Adipose tissue (tissue), 3 donors: ENCODE results near the gene AMER2. TPM values are rescaled to one million over a fixed set of nuclear protein-coding genes. Genes with fewer than 3 reads are reported as not detected.

Source experiments
- H3K27ac ChIP-seq: one replicate; pipeline ENCODE4 v1.5.1; 2013; ENCODE audit warnings: low read depth, low read length
- WGBS, 3 donors: extraction: QIAGEN DNeasy Blood & Tissue Kit; methylation state at CpG; one replicate each; pipeline ENCODE4 v1.1.7; 2013; 5-methylcytosine and 5-hydroxymethylcytosine counted together
- polyA plus RNA-seq, 3 donors: library from polyadenylated mRNA; stranded (reverse); fragments of 200-250 nt; gene quantifications; one replicate each; pipeline ENCODE4 v1.2.3, GENCODE V29; 2013
- donor health status: healthy with polysubstance abuse.
- donor health status: Bipolar disorder and iron deficiency.
- donor health status: healthy.

The AMER2 gene
- polyA plus RNA-seq, 3 donors, result 0.01 TPM; not detected in 2

DNA sequence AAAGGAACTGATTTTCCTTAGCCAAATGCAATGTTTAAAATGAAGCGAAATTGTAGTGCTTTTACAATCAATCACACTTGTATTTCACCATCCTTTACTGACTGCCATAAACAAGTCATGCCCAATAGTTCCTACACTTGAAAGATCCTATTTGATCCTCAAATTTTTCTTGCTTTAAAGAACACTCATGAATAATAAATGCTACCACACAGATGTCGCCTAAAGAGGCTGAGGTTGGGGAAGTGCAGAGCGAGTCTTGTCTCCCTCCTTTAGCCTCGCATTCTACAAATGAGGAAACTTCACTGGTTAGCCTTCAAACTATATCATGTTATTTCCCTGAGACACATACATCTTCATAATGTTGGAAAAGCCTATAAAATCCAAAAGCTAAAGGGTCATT is 18.7 kb upstream of the AMER2 start:
- 39 to 53% (median 42%) methylated on average over 4 of the region's 4 CpGs for WGBS, 3 donors

DNA sequence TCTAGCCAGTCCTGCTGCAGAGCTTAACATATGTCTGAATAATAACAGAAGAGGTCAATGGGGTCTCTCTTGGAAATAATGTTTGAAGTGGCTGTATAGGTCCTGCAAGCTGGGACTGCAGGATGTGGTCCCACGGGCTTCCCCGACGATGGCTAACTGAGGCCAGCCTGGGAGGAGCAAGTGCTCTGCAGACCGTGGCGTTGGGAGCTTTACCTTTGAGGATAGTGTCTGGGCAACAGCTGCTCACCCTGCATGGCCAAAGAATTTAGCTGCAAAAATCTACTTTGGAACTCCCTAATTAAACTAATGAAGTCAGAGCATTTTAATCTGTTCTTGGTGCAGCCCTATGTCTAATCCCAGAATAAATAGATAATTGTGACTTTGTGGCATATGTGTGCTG is 18.2 kb upstream of the AMER2 start:
- 57 to 64% (median 58%) methylated on average over 5 of the region's 5 CpGs for WGBS, 3 donors
- H3K27ac ChIP-seq, result no peak overlapping the region

More for the DNA sequence above, 18.7 kb upstream of the AMER2 start:
- H3K27ac ChIP-seq, result no peak overlapping the region

DNA sequence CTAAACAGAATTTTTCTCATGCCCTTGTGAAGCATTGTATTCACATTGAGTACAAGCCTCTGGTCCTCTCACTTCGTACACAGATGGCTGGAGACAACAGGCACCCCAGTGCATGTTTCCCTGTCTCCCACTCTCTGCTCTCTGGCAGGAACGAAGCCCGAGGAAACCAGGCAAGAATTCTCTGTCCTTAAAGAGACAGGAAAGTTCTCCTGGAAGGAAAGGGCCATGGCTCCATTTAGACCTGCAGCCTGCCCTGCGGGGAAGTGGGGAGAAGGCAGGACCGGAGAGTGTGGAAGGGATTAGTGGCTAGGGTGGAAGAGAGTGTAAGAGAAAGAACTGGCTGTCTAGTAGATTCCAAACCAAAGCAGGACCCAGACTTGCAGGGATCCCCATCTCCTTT is 15.5 kb upstream of the AMER2 start:
- no peak overlapping the region for H3K27ac ChIP-seq
- WGBS, 3 donors, result 63 to 74% (median 74%) methylated on average over 5 of the region's 5 CpGs

DNA sequence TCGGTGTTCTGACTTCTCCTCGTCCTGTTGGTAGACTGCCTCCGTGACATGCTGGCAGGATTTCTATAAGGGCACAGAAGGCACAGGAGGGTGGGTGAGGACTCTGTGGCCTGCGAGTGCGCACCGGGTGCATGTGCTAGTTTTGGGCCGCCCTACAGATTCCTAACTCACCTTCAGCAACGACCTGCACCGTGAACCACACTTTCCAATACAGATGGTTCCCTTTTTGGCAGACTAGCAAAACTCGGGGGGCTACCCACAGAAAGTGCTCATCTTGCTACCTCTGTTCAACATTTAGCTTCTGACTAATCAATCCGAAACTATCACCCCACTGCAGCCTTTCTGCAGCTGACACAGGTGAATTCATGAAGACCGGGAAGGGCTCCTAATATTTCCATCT is 14.1 kb upstream of the AMER2 start:
- H3K27ac ChIP-seq, result no peak overlapping the region
- 72 to 83% (median 81%) methylated on average over 12 of the region's 12 CpGs for WGBS, 3 donors

DNA sequence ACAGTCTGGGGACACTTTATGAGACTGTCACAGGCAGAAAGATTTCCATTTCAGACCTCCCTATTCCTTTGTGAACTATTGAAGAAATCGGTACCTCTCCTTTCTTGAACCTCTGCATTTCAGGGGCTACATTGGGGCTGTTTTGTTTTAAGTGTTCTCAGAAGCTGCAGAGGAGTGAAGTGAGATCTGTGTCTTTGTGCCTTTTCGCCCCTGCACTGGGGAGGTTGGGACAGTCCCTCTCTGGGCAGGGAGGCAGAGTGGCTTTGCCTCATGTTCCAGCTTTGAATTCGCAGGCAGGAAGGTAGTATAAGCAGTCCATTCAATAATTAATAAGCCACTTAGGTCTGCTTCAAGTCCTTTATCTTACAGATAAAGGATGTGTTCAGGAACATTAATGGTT is 9.5 kb upstream of the AMER2 start:
- no peak overlapping the region for H3K27ac ChIP-seq
- 72 to 84% (median 74%) methylated on average over 3 of the region's 3 CpGs for WGBS, 3 donors

DNA sequence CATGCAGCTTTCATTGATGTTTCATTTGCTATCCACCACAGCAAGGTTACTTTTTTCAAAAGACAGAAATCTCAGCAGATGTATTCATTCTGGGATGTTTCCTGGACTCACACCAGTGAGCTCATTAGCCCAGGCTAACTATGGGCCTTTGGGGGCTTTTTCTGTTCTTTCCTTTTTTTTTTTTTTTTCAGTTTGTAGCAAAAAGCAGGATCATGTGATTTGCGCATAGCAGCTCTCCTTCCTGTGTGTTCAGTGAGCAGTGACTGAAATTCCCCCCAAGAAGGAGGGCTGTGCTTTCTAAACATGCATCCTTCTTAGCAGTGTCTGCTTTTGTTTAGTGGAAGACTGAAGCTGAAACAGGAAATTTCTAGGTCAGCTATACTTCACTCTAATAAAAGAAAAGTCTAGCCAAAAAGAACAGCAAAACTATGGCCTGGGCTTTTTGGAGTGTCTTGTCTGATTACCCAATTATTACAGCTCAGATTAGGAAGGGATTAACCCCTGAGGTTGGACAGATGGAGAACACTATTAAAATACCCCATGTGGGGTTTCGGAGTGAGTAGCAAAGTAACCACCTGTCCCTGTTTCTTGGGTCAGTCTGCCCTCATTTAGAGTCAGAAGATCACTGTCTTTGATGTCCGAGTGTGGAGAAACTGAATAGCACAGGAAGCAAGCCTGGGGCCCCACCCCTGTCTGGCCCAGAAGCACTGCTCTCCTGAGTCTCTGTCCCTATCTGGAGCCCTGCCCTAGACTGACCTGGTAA is 8.9 kb upstream of the AMER2 start:
- H3K27ac ChIP-seq, result no peak overlapping the region
- WGBS, 3 donors, result 49 to 56% (median 55%) methylated on average over 3 of the region's 3 CpGs

DNA sequence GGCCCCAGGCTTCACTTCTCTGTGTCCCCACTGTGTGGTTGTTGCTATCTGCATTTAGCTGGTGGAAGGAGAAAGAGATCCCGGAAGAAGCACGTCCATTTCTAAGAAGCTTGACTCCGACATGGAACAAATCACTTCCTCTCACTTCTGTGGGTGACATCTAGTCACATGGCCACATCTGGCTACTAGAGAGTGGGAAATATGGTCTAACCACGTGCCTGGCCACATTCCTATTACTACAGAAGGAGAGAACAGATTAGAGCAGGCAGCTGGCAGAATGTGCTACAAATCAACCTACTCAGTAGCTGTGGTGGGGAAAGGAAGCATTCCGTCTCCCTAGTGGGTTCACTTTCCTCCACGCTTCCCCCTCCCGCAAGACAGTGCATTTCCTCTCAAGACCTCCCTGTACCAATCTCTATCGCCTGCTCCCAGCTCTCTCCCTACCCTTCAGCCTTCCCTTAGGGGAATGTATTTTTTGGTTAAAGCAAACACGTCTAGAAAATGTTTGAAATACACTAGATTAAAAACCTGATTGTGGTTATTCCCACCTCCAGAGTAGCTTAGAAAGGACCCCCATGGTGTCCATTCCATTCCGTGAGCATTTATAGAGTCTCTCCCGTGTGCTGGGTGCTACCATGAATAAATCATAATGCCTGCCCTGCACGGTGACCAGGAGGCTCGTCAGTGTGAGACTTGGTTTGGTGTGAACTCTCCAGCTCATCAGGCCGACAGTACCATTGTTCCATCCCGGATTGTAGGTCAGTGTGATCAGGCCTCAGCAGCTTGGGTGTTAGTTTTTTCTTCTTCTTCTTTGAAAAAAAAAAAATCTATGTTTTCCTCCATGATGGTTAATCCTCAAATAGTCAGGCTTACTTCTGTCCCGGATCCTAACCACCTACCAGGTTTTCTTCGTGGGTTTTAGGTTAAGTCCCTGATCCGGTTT is 8.0 kb upstream of the AMER2 start:
- 52 to 63% (median 52%) methylated on average over 18 of the region's 18 CpGs for WGBS, 3 donors
- H3K27ac ChIP-seq, result no peak overlapping the region

DNA sequence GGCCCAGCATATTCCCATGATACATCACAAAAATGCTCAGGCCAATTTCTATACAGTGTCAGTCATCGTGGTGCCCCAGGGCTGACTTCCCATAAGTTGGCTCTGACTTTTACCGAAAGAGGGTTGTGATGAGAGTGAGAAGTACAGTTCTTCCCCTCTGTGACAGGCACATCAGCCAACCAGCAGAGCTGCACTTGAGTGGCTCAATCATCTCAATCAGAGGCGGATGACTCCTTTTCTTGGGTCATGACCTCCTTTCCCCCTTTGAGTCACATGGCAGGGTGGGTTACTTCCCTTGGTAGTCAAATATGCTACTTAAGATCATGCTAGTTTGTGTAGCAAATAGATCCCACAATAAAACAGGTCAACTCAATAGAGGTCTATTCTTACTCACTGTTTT is 6.9 kb upstream of the AMER2 start:
- WGBS, 3 donors, result 80 to 90% (median 89%) methylated on average over 3 of the region's 3 CpGs
- no peak overlapping the region for H3K27ac ChIP-seq

DNA sequence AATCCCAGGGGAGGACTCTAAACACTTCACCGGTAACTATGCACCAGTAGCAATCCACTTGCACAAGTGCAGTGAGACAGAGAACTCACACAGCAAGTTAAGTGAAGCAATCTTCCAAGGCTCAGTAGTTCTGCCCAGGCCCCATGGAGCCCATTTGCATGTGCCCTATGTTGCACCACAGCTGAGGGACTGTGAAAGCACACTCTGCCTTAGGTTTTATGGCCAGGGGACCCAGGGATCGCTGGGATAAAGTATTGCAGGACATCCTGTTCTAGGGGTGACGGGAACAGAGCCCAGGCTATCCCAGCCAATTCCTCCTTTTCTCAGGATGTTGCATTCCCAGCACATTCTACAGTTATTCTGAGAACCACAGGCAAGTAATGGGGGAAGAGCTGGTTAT is 6.0 kb upstream of the AMER2 start:
- H3K27ac ChIP-seq, result no peak overlapping the region
- WGBS, 3 donors, result 60 to 79% (median 61%) methylated on average over 3 of the region's 3 CpGs

DNA sequence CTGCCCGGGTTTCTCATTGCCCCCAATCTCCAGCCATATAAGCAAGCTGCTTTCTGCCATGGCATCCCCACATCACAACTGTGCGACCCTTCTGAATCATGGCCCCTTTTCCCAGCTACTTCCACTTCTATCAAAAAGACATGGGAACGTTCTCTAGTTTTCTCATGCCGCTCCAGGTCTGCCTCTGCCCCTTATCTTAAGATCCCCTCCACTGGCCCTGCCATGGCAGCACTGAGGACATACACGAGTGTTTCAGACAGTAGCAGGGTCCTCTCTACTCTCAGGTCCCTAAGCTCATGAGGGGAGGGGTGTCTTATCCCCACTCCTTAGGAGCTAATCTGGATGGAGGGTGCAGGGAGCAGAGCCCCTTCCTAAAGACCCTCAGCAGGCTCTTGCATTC is 5.5 kb upstream of the AMER2 start:
- WGBS, 3 donors, result 62 to 92% (median 90%) methylated on average over 5 of the region's 5 CpGs
- no peak overlapping the region for H3K27ac ChIP-seq

DNA sequence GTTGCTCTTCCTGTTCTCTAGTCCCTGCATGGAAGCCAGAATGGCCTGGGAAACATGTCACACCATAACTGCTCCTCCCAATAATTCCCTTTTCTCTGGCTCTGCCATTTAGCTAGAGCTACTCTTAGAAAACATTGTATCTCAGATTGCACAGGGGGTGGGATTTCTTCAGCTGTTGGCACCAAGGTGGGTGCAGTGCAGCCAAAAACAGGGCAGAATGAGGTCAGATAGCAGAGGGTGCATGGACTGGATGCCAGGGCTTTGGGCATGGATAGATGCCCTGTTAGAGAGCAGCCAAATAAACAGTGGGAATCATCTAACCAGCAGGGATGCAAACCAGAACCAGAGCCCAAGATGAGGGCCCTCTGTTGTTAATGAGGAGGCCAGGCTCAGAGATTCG is 4.9 kb upstream of the AMER2 start:
- no peak overlapping the region for H3K27ac ChIP-seq
- 27 to 35% (median 31%) methylated on average over 1 of the region's 1 CpG for WGBS, 3 donors

DNA sequence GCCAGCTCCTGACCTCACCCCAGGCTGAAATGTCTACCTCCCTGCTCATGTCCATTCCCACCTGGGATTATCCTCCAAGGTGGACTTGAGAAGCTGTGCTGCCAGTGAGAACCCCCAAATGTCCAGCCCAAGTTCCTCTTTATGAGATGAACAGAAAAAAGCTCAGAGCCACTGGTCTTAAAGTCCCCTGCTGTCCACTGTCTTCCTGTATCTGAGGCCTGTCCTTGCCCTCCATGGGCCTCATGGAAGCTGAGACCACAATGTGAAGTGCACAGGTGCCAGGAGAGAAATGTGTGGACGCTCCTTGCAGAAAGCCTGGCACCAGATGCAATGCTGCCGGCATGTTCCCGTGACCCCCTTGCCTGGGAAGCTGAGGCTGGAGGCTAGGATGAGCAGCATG is 3.3 kb upstream of the AMER2 start:
- 59 to 94% (median 91%) methylated on average over 3 of the region's 3 CpGs for WGBS, 3 donors
- H3K27ac ChIP-seq, result no peak overlapping the region

DNA sequence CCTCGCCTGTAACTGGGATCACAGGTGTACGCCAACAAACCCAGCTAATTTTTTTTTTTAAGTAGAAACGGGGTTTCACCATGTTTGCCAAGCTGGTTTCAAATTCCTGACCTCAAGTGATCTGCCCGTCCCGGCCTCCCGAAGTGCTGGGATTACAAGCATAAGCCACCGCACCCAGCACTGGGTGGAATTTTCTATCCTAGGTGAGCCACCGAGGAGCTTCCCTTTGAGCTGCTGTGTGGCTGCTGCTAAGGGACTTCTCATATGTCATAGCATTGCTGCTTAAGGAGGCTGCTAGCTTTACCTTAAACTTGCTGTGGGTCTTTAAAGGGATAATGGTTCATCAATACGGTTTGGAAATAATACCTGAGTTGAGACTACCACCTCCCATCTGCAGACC is 2.9 kb upstream of the AMER2 start:
- 73 to 89% (median 83%) methylated on average over 9 of the region's 9 CpGs for WGBS, 3 donors
- no peak overlapping the region for H3K27ac ChIP-seq

DNA sequence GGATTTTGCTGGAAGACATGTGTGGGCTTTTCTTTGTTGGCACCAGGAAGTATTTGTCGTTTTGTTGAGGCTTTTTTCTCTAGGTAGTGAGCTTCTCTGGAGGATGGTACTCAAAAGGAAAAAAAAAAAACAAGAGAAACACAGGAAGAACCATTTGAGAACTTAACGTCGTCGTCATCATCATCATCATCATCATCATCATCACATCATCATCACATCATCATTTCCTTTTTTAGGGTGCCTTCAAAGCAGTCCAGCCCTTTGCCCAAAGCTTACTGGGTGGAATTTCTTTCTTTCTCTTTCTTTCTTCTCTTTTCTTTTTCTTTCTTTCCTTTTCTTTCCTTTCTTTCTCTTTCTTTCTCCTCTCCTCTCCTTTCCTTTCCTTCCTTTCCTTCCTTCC is 2.2 kb upstream of the AMER2 start:
- 66 to 71% (median 69%) methylated on average over 4 of the region's 4 CpGs for WGBS, 3 donors
- H3K27ac ChIP-seq, result no peak overlapping the region

DNA sequence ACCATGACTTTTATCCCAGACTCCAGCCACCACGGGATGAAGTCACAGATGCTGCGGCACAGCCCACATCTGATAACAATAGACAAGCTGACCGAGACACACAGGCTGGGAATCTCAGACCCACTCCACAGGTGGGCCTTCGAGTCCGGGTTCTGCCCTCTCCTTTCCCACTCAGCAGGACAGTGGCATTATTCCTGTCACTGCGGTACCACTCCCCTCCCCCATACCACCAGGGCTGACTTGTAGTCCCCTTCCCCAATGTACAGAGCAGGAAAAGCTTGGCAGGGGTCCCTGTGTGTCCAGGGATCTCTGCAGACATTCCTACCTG is 179 bp upstream of the AMER2 start:
- 25 to 39% (median 31%) methylated on average over 6 of the region's 6 CpGs for WGBS, 3 donors
- H3K27ac ChIP-seq, result no peak overlapping the region

DNA sequence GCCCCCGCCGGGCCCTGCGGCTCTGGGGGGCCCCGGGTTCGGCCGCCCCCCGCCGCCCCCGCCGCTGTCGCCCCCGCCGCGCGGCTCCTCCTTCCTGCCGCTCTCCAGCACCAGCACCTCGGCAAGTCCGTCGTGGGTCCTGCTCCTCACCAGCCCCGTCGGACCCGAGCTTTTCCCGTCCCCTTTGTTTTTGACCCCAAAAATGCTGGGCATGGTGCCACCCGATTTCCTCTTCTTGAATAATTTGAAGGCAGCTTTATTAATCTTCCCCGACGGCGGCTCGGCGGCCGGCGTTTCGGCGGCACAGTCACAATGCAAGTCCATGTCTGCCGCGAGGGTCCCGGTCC is 945 bp downstream of the AMER2 start:
- 1 to 3% (median 1%) methylated on average over 35 to 36 of the region's 36 CpGs for WGBS, 3 donors
- no peak overlapping the region for H3K27ac ChIP-seq

DNA sequence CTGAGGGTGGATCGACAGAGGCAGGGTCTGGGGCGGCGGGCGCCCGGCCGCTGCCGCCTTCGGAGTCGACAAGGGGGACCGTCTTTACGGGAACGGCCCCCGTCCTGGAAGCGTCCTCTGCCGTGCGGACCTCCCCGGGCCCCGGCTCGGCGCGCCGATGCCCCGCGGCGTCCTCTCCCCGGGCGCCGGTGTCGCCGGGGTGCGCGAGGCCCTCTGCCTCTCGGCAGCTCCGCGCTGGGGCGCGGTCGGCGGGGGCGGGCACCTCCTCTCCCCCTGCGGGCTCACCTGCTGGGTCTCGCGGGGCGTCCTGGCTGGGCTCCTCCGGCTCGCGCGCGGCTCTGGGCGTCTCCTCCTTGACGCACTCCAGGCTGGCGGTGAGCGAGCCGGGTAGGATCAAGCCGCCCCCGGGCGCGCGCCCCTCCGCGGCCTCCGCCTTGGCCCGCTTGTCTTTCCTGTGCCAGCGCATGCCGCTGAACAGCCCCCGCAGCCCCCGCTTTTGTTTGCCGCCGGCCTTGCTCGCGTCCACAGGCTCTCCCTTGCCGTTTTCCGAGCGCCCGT is 1.5 kb downstream of the AMER2 start:
- 1 to 5% (median 3%) methylated on average over 47 to 75 of the region's 75 CpGs for WGBS, 3 donors
- H3K27ac ChIP-seq, result no peak overlapping the region

DNA sequence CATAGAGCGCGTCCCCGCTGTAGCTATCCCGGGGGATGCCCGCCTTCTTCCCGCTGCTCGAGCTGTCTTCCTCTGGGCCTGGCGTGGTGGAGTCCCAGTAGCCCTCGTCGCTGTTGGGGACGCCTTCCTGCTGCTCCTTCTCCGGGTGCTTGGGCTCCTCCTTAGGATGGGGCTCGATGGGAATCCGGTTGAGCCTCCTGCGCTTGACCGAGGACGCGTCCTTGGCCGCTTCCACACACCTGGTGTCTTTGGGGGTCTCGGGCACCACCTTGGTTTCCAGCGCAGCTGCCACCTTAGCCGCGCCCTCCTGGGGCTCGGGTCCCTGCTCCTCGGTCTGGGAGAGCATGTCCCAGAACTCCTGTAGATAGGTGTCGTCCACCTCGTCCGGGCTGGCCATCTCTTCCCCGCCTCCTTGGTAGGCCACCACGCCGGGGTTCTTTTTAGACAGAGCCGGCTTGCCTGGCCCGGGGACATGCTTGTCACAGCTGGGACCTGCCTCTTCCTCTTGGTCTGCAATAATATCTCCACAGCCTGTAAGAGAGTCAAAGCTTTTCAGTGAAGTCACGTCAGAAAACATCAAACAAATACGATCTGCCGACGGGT is 2.0 kb downstream of the AMER2 start:
- H3K27ac ChIP-seq, result no peak overlapping the region
- WGBS, 3 donors, result 70 to 72% (median 71%) methylated on average over 37 of the region's 37 CpGs

DNA sequence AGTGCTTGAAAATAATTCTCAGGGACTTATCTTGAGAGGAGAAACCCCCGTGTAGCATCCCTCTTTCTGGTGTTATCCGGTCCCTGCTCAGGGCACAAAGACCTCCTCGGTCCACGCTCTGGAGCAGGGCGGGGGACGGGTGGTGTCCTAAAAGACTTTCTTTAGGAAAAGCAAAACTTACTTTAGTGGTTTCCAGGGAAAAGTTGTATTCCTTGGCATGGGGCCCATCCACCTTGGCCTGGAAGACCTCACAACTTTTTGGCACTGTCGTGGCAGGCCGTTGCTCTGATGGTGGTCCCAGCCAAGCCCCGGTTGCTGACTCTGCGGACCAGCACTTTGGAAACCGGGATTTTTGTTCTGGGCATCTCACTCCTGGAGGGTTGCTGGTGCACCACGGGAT is 2.7 kb downstream of the AMER2 start:
- H3K27ac ChIP-seq, result no peak overlapping the region
- 72 to 78% (median 72%) methylated on average over 12 of the region's 12 CpGs for WGBS, 3 donors
